ENCODE results near the gene PAX6. TPM values are rescaled to one million over a fixed set of nuclear protein-coding genes. Genes with fewer than 3 reads are reported as not detected.

Gene PAX6
- total and polyA plus RNA-seq, 9 of the 15 experiments (the other 6 are each of a cell fraction or from before 2014, with no cell fraction given), result 1.5 to 10.9 (median 5.3) TPM

GRCh38 chr11:31824332-31824878 is 13.3 kb upstream of the PAX6 start:
- ChIA-PET CTCF (ENCODE audit: low intra/inter-chr PET ratio) (no interaction called here), POLR2A (interaction anchor here (0.7 to 1.0 kb wide), 2 partner anchors 12 to 14 kb away, joined by 3 read pairs; no protein-coding TSS in a partner anchor)
- no peaks in the 10 kb centered on the region for H3K36me3 ChIP-seq (ENCODE audit: control insufficient read depth, insufficient read depth, low read length)
- no TSS peak for BruUV-seq (replicated peaks)
- FAIRE-seq, result no peak
- no peak overlapping the region for H3K4me3 ChIP-seq
- H3K79me2 ChIP-seq (ENCODE audit: control insufficient read depth, insufficient read depth, low read length), result no peaks in the 10 kb centered on the region
- no peak for ATAC-seq
- H3K9me1 ChIP-seq (ENCODE audit: control insufficient read depth, insufficient read depth, low read length), result no peaks in the 10 kb centered on the region
- H2AFZ ChIP-seq (ENCODE audit: low read depth, low read length), result no peak overlapping the region
- H3K4me2 ChIP-seq (ENCODE audit: insufficient read depth, low read length), result no peak overlapping the region
- no peak for DNase-seq (ENCODE audit: extremely low read depth in 1 of 4, low spot score in 3 of 4)
- H4K20me1 ChIP-seq (replicated peaks; ENCODE audit: control insufficient read depth, insufficient read depth, low read length), result no peaks in the 10 kb centered on the region
- H3K27ac ChIP-seq (ENCODE audit: extremely low read depth, low read depth, low read length), result no peak overlapping the region
- peaks cover 0 to 24% of the 10 kb centered on the region in 2 experiments; a peak in 3 of 5 replicates for H3K4me1 ChIP-seq (replicated peaks in 1 of 2; ENCODE audit: control insufficient read depth in 2 of 2, insufficient read depth in 2 of 2, low read length in 2 of 2)
- no peak overlapping the region for H3K9ac ChIP-seq (ENCODE audit: insufficient read depth in 1 of 2, low read depth in 2 of 2, low read length in 2 of 2)
- 5% methylated on average over 18 of the region's 18 CpGs for WGBS (ENCODE audit: insufficient coverage, low coverage, missing lambda C conversion rate)
- TF ChIP-seq HDGF (IDR thresholded peaks at IDR 0.05) (no peak), ZNF398 (CRISPR knock-in tag; IDR thresholded peaks at IDR 0.05) (no peak), CBX8 (IDR thresholded peaks at IDR 0.05; ENCODE audit: borderline replicate concordance, extremely low read depth, low read depth, low read length, poor library complexity, severe bottlenecking) (peak; percentile 32), GTF3C2 (IDR thresholded peaks at IDR 0.05; ENCODE audit: borderline replicate concordance, extremely low read depth, insufficient read length) (no peak)
- intact Hi-C loops (cut with micrococcal nuclease), result no loop called here
- in situ Hi-C loops (cut with MboI), result no loop called here
- H3K9me3 ChIP-seq (replicated peaks; ENCODE audit: control insufficient read depth, insufficient read depth, low read depth, low read length), result no peaks in the 10 kb centered on the region
- peaks cover 66 to 70% of the 10 kb centered on the region in 2 experiments for H3K27me3 ChIP-seq (ENCODE audit: control insufficient read depth in 2 of 2, insufficient read depth in 2 of 2, low read length in 2 of 2)

Measured in K562 (cell line).